Choroid plexus epithelial cell (primary cell): ENCODE data around the gene PTPN12.

Experiments used
- DNase-seq: peaks from one replicate; pipeline ENCODE4 v3.0.0-alpha.2; 2010; ENCODE audit warnings: low read depth
- H3K4me3 ChIP-seq: 2 replicates; pipeline ENCODE4 v1.5.1; 2011; ENCODE audit warnings: low read depth, mild to moderate bottlenecking, control low read depth, low read length, moderate library complexity
- CTCF ChIP-seq: conservative IDR thresholded peaks from 2 replicates; pipeline ENCODE4 v1.5.1; 2011; ENCODE audit warnings: low read depth, mild to moderate bottlenecking, control low read depth, inconsistent platforms, low read length, moderate library complexity

The PTPN12 gene

GRCh38 chr7:77653572-77653971 lies 116.5 kb downstream of the PTPN12 start:
- TF ChIP-seq CTCF: no peak
- no peak overlapping the region for H3K4me3 ChIP-seq
- no peak for DNase-seq

- no peak for TF ChIP-seq CTCF
- no peak overlapping the region for H3K4me3 ChIP-seq
- DNase-seq: no peak
Measured at GRCh38 chr7:77655356-77655755, 118.3 kb downstream of the PTPN12 start.

GRCh38 chr7:77655836-77656455 lies 118.9 kb downstream of the PTPN12 start:
- no peak for TF ChIP-seq CTCF
- no peak overlapping the region for H3K4me3 ChIP-seq
- peak; percentile 26 for DNase-seq

- TF ChIP-seq CTCF: peak; percentile 56
- DNase-seq: peak; percentile 73
- no peak overlapping the region for H3K4me3 ChIP-seq
Measured at GRCh38 chr7:77657427-77658224, 120.5 kb downstream of the PTPN12 start.

GRCh38 chr7:77658928-77659327 lies 121.8 kb downstream of the PTPN12 start:
- no peak overlapping the region for H3K4me3 ChIP-seq
- DNase-seq: no peak
- TF ChIP-seq CTCF: no peak

- TF ChIP-seq CTCF: no peak
- peak; percentile 15 for DNase-seq
- no peak overlapping the region for H3K4me3 ChIP-seq
Measured at GRCh38 chr7:77661816-77662215, 124.7 kb downstream of the PTPN12 start.

GRCh38 chr7:77662869-77663268 lies 125.8 kb downstream of the PTPN12 start:
- TF ChIP-seq CTCF: no peak

More at GRCh38 chr7:77662869-77663268, 125.8 kb downstream of the PTPN12 start:
- DNase-seq: no peak
- no peak overlapping the region for H3K4me3 ChIP-seq
